Dendritic cell treated with granulocyte-macrophage colony-stimulating factor and Interleukin-4, amounts not matched to agents 40 ng/mL and 50 ng/mL, for 4 days (primary cell): ENCODE measurements around the gene PIGV.

Source experiments
- H3K27ac Mint-ChIP-seq: one replicate; pipeline ENCODE4 v1.8.0; 2022; ENCODE audit warnings: mild to moderate bottlenecking, mixed read lengths
- H3K27me3 Mint-ChIP-seq: one replicate; pipeline ENCODE4 v1.8.0; 2022; ENCODE audit warnings: mild to moderate bottlenecking, mixed read lengths
- H3K36me3 Mint-ChIP-seq: one replicate; pipeline ENCODE4 v1.8.0; 2022; ENCODE audit warnings: low read depth, mixed read lengths
- H3K4me1 Mint-ChIP-seq: one replicate; pipeline ENCODE4 v1.8.0; 2022; ENCODE audit warnings: low read depth, mixed read lengths
- H3K4me3 Mint-ChIP-seq: one replicate; pipeline ENCODE4 v1.8.0; 2022; ENCODE audit warnings: mild to moderate bottlenecking, moderate library complexity, mixed read lengths
- H3K9me3 Mint-ChIP-seq: one replicate; pipeline ENCODE4 v1.8.0; 2022; ENCODE audit warnings: mixed read lengths
- intact Hi-C: fragments of 100-400 bp; cut with micrococcal nuclease; formaldehyde crosslinking; loops from one replicate; pipeline ENCODE4 v1.15.0; 2022

PIGV gene

GRCh38 chr1:26754086-26754874 is 33.5 kb upstream of the PIGV start:
- Mint-ChIP-seq H3K36me3 (peaks cover 97% of the 10 kb centered on the region), H3K4me1 (peaks cover 19% of the 10 kb centered on the region), H3K27ac (peak overlapping the region; percentile 43), H3K9me3 (no peaks in the 10 kb centered on the region), H3K4me3 (no peak overlapping the region), H3K27me3 (no peaks in the 10 kb centered on the region)
- intact Hi-C loops: no loop called here

- Mint-ChIP-seq H3K36me3 (peaks cover 97% of the 10 kb centered on the region), H3K27me3 (no peaks in the 10 kb centered on the region), H3K9me3 (no peaks in the 10 kb centered on the region), H3K27ac (peak overlapping the region; percentile 33), H3K4me3 (no peak overlapping the region), H3K4me1 (peaks cover 4% of the 10 kb centered on the region)
- intact Hi-C loops: no loop called here
Measured at GRCh38 chr1:26758358-26758757, 29.4 kb upstream of the PIGV start.

- H3K27ac Mint-ChIP-seq: no peak overlapping the region
- H3K4me3 Mint-ChIP-seq: no peak overlapping the region
- peaks cover 99% of the 10 kb centered on the region for H3K36me3 Mint-ChIP-seq
- intact Hi-C loops: no loop called here
- no peaks in the 10 kb centered on the region for H3K27me3 Mint-ChIP-seq
- H3K4me1 Mint-ChIP-seq: peaks cover 4% of the 10 kb centered on the region
- no peaks in the 10 kb centered on the region for H3K9me3 Mint-ChIP-seq
Measured at GRCh38 chr1:26759531-26759930, 28.2 kb upstream of the PIGV start.

GRCh38 chr1:26761217-26761616 is 26.5 kb upstream of the PIGV start:
- Mint-ChIP-seq H3K4me1 (peaks cover 4% of the 10 kb centered on the region), H3K27ac (peak overlapping the region; percentile 41), H3K27me3 (no peaks in the 10 kb centered on the region), H3K36me3 (peaks cover 100% of the 10 kb centered on the region), H3K9me3 (no peaks in the 10 kb centered on the region), H3K4me3 (no peak overlapping the region)
- intact Hi-C loops: no loop called here

GRCh38 chr1:26767714-26768113 is 20.0 kb upstream of the PIGV start:
- H3K27ac Mint-ChIP-seq: peak overlapping the region; percentile 37

GRCh38 chr1:26768755-26769154 is 19.0 kb upstream of the PIGV start:
- Mint-ChIP-seq H3K27me3 (no peaks in the 10 kb centered on the region), H3K36me3 (peaks cover 100% of the 10 kb centered on the region), H3K27ac (no peak overlapping the region), H3K4me1 (peaks cover 34% of the 10 kb centered on the region), H3K4me3 (no peak overlapping the region), H3K9me3 (no peaks in the 10 kb centered on the region)
- intact Hi-C loops: no loop called here

More at GRCh38 chr1:26767714-26768113, 20.0 kb upstream of the PIGV start:
- Mint-ChIP-seq H3K9me3 (no peaks in the 10 kb centered on the region), H3K4me1 (peaks cover 34% of the 10 kb centered on the region), H3K36me3 (peaks cover 100% of the 10 kb centered on the region), H3K27me3 (no peaks in the 10 kb centered on the region), H3K4me3 (no peak overlapping the region)
- intact Hi-C loops: no loop called here

- H3K27ac Mint-ChIP-seq: peak overlapping the region; percentile 26
Measured at GRCh38 chr1:26771285-26771642, 16.5 kb upstream of the PIGV start.

GRCh38 chr1:26771643-26772321 is 16.0 kb upstream of the PIGV start:
- peaks cover 100% of the 10 kb centered on the region for H3K36me3 Mint-ChIP-seq
- intact Hi-C loops: no loop called here

More at GRCh38 chr1:26771285-26771642, 16.5 kb upstream of the PIGV start:
- Mint-ChIP-seq H3K4me3 (no peak overlapping the region), H3K9me3 (no peaks in the 10 kb centered on the region), H3K36me3 (peaks cover 100% of the 10 kb centered on the region), H3K27me3 (no peaks in the 10 kb centered on the region), H3K4me1 (peaks cover 34% of the 10 kb centered on the region)
- intact Hi-C loops: no loop called here

GRCh38 chr1:26772687-26773086 is 15.1 kb upstream of the PIGV start:
- H3K27ac Mint-ChIP-seq: no peak overlapping the region
- H3K36me3 Mint-ChIP-seq: peaks cover 100% of the 10 kb centered on the region
- H3K9me3 Mint-ChIP-seq: no peaks in the 10 kb centered on the region
- no peaks in the 10 kb centered on the region for H3K27me3 Mint-ChIP-seq
- intact Hi-C loops: no loop called here
- H3K4me1 Mint-ChIP-seq: peaks cover 32% of the 10 kb centered on the region
- no peak overlapping the region for H3K4me3 Mint-ChIP-seq

More at GRCh38 chr1:26771643-26772321, 16.0 kb upstream of the PIGV start:
- peak overlapping the region; percentile 26 for H3K27ac Mint-ChIP-seq
- H3K9me3 Mint-ChIP-seq: no peaks in the 10 kb centered on the region
- H3K27me3 Mint-ChIP-seq: no peaks in the 10 kb centered on the region
- H3K4me3 Mint-ChIP-seq: no peak overlapping the region
- peaks cover 34% of the 10 kb centered on the region for H3K4me1 Mint-ChIP-seq

GRCh38 chr1:26774462-26774861 is 13.3 kb upstream of the PIGV start:
- Mint-ChIP-seq H3K4me1 (peaks cover 27% of the 10 kb centered on the region), H3K27ac (peak overlapping the region; percentile 57)

GRCh38 chr1:26775666-26776065 is 12.1 kb upstream of the PIGV start:
- Mint-ChIP-seq H3K4me1 (peaks cover 26% of the 10 kb centered on the region), H3K36me3 (peaks cover 100% of the 10 kb centered on the region), H3K9me3 (no peaks in the 10 kb centered on the region), H3K27ac (no peak overlapping the region), H3K4me3 (no peak overlapping the region), H3K27me3 (no peaks in the 10 kb centered on the region)
- intact Hi-C loops: no loop called here

More at GRCh38 chr1:26774462-26774861, 13.3 kb upstream of the PIGV start:
- H3K36me3 Mint-ChIP-seq: peaks cover 100% of the 10 kb centered on the region
- H3K9me3 Mint-ChIP-seq: no peaks in the 10 kb centered on the region
- intact Hi-C loops: no loop called here
- no peaks in the 10 kb centered on the region for H3K27me3 Mint-ChIP-seq
- H3K4me3 Mint-ChIP-seq: no peak overlapping the region

- no peak overlapping the region for H3K4me3 Mint-ChIP-seq
- H3K4me1 Mint-ChIP-seq: peaks cover 49% of the 10 kb centered on the region
- peaks cover 97% of the 10 kb centered on the region for H3K36me3 Mint-ChIP-seq
- no peaks in the 10 kb centered on the region for H3K9me3 Mint-ChIP-seq
- intact Hi-C loops: no loop called here
- H3K27ac Mint-ChIP-seq: peak overlapping the region; percentile 1
- no peaks in the 10 kb centered on the region for H3K27me3 Mint-ChIP-seq
Measured at GRCh38 chr1:26779098-26779668, 8.6 kb upstream of the PIGV start.

GRCh38 chr1:26780344-26780957 is 7.3 kb upstream of the PIGV start:
- intact Hi-C loops: loop anchor here (10.0 kb wide), 1 partner anchor 56 kb away; no protein-coding TSS in a partner anchor
- Mint-ChIP-seq H3K27me3 (no peaks in the 10 kb centered on the region), H3K36me3 (peaks cover 85% of the 10 kb centered on the region), H3K27ac (no peak overlapping the region), H3K9me3 (no peaks in the 10 kb centered on the region), H3K4me1 (peaks cover 62% of the 10 kb centered on the region), H3K4me3 (no peak overlapping the region)
